Epithelial cell of proximal tubule (primary cell): ENCODE measurements around the gene MAGI3. TPM values are rescaled to one million over a fixed set of nuclear protein-coding genes. Genes with fewer than 3 reads are reported as not detected.

Experiments used
- DNase-seq: peaks from one replicate; pipeline ENCODE4 v3.0.0-alpha.2; 2011; ENCODE audit warnings: low read depth
- H3K4me3 ChIP-seq: 2 replicates; pipeline ENCODE4 v1.5.1; 2011; ENCODE audit warnings: low read depth, mild to moderate bottlenecking, low read length
- CTCF ChIP-seq: conservative IDR thresholded peaks from 2 replicates; pipeline ENCODE4 v1.5.1; 2012; ENCODE audit warnings: low read depth, mild to moderate bottlenecking, low read length
- total RNA-seq: library from RNA; depleted of rRNA; stranded (reverse); fragments of >200 nt; gene quantifications from 2 replicates; pipeline ENCODE4 v1.2.3, GENCODE V29; 2015

Gene MAGI3
- total RNA-seq, result 5.4 and 7.0 TPM in 2 replicates

- TF ChIP-seq CTCF, result no peak
- DNase-seq, result peak; percentile 75
- H3K4me3 ChIP-seq, result peak within 1 kb of the TSS; percentile 89
Observed at GRCh38 chr1:113389953-113390834, at the start of gene MAGI3. Gene MAGI3, plus strand, starts transcription at chr1:113390515. Its CDS starts 519 bp downstream, at chr1:113391034.

- no peak for TF ChIP-seq CTCF
- no peak overlapping the region for H3K4me3 ChIP-seq
- DNase-seq, result no peak
Observed at GRCh38 chr1:113353580-113353979, 36.7 kb upstream of the MAGI3 start.

- no peak overlapping the region for H3K4me3 ChIP-seq
- no peak for TF ChIP-seq CTCF
- DNase-seq, result no peak
Observed at GRCh38 chr1:113363935-113364334, 26.4 kb upstream of the MAGI3 start.

- H3K4me3 ChIP-seq, result no peak overlapping the region
- DNase-seq, result no peak
- TF ChIP-seq CTCF, result no peak
Observed at GRCh38 chr1:113369040-113369439, 21.3 kb upstream of the MAGI3 start.

GRCh38 chr1:113369699-113370098, 20.6 kb upstream of the MAGI3 start:
- TF ChIP-seq CTCF, result no peak
- no peak for DNase-seq
- H3K4me3 ChIP-seq, result no peak overlapping the region

GRCh38 chr1:113370868-113371267, 19.4 kb upstream of the MAGI3 start:
- no peak overlapping the region for H3K4me3 ChIP-seq
- no peak for TF ChIP-seq CTCF
- no peak for DNase-seq

- no peak for TF ChIP-seq CTCF
- no peak for DNase-seq
Observed at GRCh38 chr1:113372546-113372945, 17.8 kb upstream of the MAGI3 start.

More at GRCh38 chr1:113372546-113372945, 17.8 kb upstream of the MAGI3 start:
- H3K4me3 ChIP-seq, result no peak overlapping the region
